ENCODE data around the gene MAD2L1BP.

MAD2L1BP gene

DNA sequence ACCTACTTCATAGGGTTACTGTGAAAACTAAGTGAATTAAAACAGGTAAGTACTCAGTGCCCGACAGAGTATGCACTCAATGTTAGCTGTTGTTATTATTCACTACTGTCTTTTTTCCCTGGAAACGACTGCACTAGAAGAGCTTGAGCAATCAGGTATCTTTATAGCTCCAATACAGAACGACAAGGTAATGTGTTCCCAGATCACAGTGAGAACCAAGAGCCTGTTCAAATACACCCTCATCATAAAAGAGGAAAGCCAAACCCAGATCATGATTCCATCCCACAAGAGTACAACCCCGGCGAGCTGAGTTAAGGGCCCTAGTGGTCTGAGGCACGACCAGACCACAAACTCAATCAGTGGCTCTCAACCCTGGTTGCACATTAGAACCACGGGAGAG is 42.1 kb downstream of the MAD2L1BP start:
- in situ Hi-C loops (cut with HindIII; ENCODE audit: low pct_ligation_motif_present, low sequenced_read_pairs), result no loop called here
- no peak overlapping the region for H3K27ac ChIP-seq
- H3K4me3 ChIP-seq (ENCODE audit: low read depth, low read length), result no peak overlapping the region
- peaks cover 49% of the 10 kb centered on the region for H3K36me3 ChIP-seq (replicated peaks)
- TF ChIP-seq, protein P1, sequence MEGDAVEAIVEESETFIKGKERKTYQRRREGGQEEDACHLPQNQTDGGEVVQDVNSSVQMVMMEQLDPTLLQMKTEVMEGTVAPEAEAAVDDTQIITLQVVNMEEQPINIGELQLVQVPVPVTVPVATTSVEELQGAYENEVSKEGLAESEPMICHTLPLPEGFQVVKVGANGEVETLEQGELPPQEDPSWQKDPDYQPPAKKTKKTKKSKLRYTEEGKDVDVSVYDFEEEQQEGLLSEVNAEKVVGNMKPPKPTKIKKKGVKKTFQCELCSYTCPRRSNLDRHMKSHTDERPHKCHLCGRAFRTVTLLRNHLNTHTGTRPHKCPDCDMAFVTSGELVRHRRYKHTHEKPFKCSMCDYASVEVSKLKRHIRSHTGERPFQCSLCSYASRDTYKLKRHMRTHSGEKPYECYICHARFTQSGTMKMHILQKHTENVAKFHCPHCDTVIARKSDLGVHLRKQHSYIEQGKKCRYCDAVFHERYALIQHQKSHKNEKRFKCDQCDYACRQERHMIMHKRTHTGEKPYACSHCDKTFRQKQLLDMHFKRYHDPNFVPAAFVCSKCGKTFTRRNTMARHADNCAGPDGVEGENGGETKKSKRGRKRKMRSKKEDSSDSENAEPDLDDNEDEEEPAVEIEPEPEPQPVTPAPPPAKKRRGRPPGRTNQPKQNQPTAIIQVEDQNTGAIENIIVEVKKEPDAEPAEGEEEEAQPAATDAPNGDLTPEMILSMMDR (IDR thresholded peaks at IDR 0.05; ENCODE audit: low read depth, low read length, missing control alignments), result no peak
- H3K27me3 ChIP-seq (replicated peaks), result no peaks in the 10 kb centered on the region
- no peak for DNase-seq

DNA sequence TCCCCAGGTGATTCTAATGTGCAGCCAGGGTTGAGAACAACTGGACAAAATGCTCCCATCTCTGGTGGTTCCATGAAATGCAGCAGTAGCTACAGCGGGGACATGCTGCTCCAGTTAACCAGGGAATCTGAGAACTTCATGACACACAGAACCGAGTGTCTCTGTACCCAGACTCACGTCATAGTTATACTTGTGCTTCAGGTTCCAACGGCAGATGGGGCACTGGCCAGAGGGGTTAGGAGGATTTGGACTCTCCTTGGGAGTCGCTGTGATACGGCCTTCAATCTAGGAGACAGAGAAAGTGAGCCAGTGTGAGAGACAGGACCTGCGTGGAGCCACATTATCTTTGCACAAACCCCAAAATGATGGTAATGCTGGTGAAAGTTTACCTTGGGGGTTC is 42.7 kb downstream of the MAD2L1BP start:
- in situ Hi-C loops (cut with HindIII; ENCODE audit: low pct_ligation_motif_present, low sequenced_read_pairs), result no loop called here
- TF ChIP-seq, protein P1 (IDR thresholded peaks at IDR 0.05; ENCODE audit: low read depth, low read length, missing control alignments), result no peak
- Histone ChIP-seq H3K27ac (no peak overlapping the region), H3K36me3 (replicated peaks) (peaks cover 49% of the 10 kb centered on the region), H3K4me3 (ENCODE audit: low read depth, low read length) (no peak overlapping the region), H3K27me3 (replicated peaks) (no peaks in the 10 kb centered on the region)
- DNase-seq, result no peak

DNA sequence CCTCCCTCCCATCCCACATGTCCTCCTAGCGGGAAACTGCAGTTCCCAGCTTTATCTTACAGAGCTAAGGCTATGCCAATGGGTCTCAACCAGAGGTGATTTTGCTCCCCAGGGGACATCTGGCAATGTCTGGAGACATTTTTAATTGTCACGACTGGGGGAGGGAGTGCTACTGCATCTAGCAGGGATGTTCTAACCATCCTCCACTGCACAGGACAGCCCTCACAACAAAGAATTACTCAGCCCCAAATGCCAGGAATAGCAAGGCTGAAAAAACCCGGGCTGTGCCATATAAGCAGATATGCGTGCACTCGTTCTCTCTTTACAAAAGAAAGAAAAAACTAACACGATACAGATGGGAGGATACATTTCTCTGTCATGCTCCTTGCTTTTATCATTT is 43.4 kb downstream of the MAD2L1BP start:
- TF ChIP-seq, protein P1 (IDR thresholded peaks at IDR 0.05; ENCODE audit: low read depth, low read length, missing control alignments), result no peak
- Histone ChIP-seq H3K4me3 (ENCODE audit: low read depth, low read length) (no peak overlapping the region), H3K36me3 (replicated peaks) (peaks cover 49% of the 10 kb centered on the region), H3K27ac (no peak overlapping the region), H3K27me3 (replicated peaks) (no peaks in the 10 kb centered on the region)
- in situ Hi-C loops (cut with HindIII; ENCODE audit: low pct_ligation_motif_present, low sequenced_read_pairs), result no loop called here
- DNase-seq, result no peak

DNA sequence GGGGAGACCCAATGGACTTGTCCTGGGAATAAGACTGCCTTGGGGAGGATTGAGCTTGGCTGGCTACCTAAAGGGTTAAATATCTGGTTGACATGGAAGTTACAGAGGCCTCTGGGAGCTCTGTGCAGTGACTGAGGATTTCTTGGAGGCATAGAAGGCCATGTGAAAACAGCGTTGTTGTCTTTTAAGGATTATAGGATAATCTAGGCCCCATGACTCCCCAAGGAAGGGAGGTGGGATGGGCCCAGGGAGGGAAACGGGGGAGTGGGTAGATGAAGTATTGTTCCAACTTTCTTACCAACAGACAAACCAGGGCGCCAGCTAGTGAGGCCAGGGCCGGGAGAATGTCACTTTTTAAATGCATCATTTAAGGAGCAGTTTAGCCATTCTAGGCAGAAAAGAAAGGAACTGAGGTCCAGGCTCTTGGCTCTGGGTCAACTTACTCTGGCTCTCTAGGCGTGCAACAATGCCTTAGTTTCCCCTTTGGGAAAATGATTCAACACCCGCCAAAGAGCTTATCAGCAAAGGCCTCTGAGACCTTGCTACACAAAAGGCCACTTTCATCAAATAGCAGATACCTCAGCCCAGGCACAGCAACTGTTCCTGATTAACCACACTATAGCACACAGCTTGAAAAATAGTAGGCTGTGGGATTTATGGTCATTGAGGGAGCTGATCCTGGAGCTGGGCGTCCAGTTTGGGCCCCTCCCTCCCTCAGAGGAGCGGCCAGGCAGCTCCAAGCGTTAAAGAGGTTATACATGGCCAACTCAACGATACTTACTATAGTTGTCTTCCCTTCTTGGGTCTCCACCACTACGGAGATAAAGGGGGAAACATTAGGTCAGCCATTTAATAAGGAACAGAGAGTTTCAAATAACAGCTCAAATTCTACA is 44.9 kb downstream of the MAD2L1BP start:
- Histone ChIP-seq H3K4me3 (ENCODE audit: low read depth, low read length) (no peak overlapping the region), H3K36me3 (replicated peaks) (peaks cover 39% of the 10 kb centered on the region)
- TF ChIP-seq, protein P1 (IDR thresholded peaks at IDR 0.05; ENCODE audit: low read depth, low read length, missing control alignments), result no peak

DNA sequence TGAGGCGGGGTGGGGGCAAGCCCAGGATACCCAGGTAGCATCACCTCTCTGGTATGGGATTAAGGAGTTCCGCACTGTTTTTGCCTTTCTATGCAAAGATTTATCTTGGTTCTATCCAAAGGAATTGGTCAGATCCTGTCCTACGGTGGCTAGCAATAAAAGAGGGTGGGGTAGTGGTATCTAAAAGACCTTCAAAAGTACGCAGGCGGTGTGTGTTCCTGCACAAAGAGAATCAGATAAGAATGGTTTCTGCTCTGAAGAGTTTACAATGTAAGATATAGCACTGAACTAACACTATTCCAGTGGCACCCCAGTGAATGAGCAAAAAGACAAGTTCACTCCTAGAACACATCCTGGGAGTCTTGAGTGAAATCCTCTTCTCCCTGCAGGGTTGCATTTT is 45.7 kb downstream of the MAD2L1BP start:
- TF ChIP-seq, protein P1 (IDR thresholded peaks at IDR 0.05; ENCODE audit: low read depth, low read length, missing control alignments), result no peak
- H3K27ac ChIP-seq, result no peak overlapping the region
- DNase-seq, result no peak
- in situ Hi-C loops (cut with HindIII; ENCODE audit: low pct_ligation_motif_present, low sequenced_read_pairs), result no loop called here
- no peak overlapping the region for H3K4me3 ChIP-seq (ENCODE audit: low read depth, low read length)
- H3K27me3 ChIP-seq (replicated peaks), result no peaks in the 10 kb centered on the region
- H3K36me3 ChIP-seq (replicated peaks), result peaks cover 37% of the 10 kb centered on the region

More for the DNA sequence above, 44.9 kb downstream of the MAD2L1BP start:
- no peaks in the 10 kb centered on the region for H3K27me3 ChIP-seq (replicated peaks)
- H3K27ac ChIP-seq, result no peak overlapping the region
- in situ Hi-C loops (cut with HindIII; ENCODE audit: low pct_ligation_motif_present, low sequenced_read_pairs), result no loop called here
- no peak for DNase-seq
